ENCODE results near the gene IRS2. TPM values are rescaled to one million over a fixed set of nuclear protein-coding genes. Genes with fewer than 3 reads are reported as not detected.

Gene IRS2
- total and polyA plus RNA-seq, 4 donors: 4.0 to 9.1 (median 6.7) TPM

- no peak for TF ChIP-seq REST (IDR thresholded peaks at IDR 0.05)
- no peak for TF ChIP-seq ATF3 (IDR thresholded peaks at IDR 0.05)
Measured at GRCh38 chr13:109740721-109741120, 45.7 kb downstream of the IRS2 start (continued).

- H3K9me3 ChIP-seq (ENCODE audit: control insufficient read depth in 4 of 4, low read length in 3 of 4): no peaks in the 10 kb centered on the region
- H3K36me3 ChIP-seq (ENCODE audit: control insufficient read depth in 4 of 4, insufficient read depth in 3 of 4, low read depth in 1 of 4, low read length in 3 of 4): no peaks in the 10 kb centered on the region
- no peaks in the 10 kb centered on the region for H3K27me3 ChIP-seq (ENCODE audit: control insufficient read depth in 4 of 4, insufficient read depth in 4 of 4, low read length in 3 of 4)
- no peak for DNase-seq (ENCODE audit: low spot score)
- TF ChIP-seq RAD21 (IDR thresholded peaks at IDR 0.05) (no peak), HNF4A (conservative IDR thresholded peaks at IDR 0.05) (no peak), ATF3 (IDR thresholded peaks at IDR 0.05) (no peak), GABPA (IDR thresholded peaks at IDR 0.05 in 1 of 2, conservative IDR thresholded peaks at IDR 0.05 in 1 of 2) (no peak), EGR1 (IDR thresholded peaks at IDR 0.05; ENCODE audit: low read depth in 2 of 2) (no peak), ZBTB33 (IDR thresholded peaks at IDR 0.05) (no peak), TAF1 (conservative IDR thresholded peaks at IDR 0.05) (no peak), FOXA2 (IDR thresholded peaks at IDR 0.05) (no peak), CTCF (IDR thresholded peaks at IDR 0.05; ENCODE audit: low read depth, low read length, missing input control) (no peak), MAX (IDR thresholded peaks at IDR 0.05) (no peak), FOXA1 (IDR thresholded peaks at IDR 0.05) (no peak)
- no peak overlapping the region for H3K27ac ChIP-seq (ENCODE audit: low read depth in 1 of 2, low read length in 2 of 2)
- no peak overlapping the region for H3K4me3 ChIP-seq (ENCODE audit: low read depth in 1 of 3, low read length in 3 of 3)
- no peaks in the 10 kb centered on the region for H3K4me1 ChIP-seq (ENCODE audit: control insufficient read depth in 4 of 4, insufficient read depth in 4 of 4, low read length in 3 of 4)
- H3K9ac ChIP-seq (ENCODE audit: low read depth in 1 of 2, low read length in 2 of 2): no peak overlapping the region
- WGBS: 79% methylated on average over 9 of the region's 9 CpGs
Measured at GRCh38 chr13:109740121-109740520, 46.3 kb downstream of the IRS2 start.
